Loucy (cell line): ENCODE measurements around the gene GBX2.

Experiments used
- H2AFZ ChIP-seq: fragments of 200-600 bp; sonication (generic); 2 replicates; pipeline ENCODE4 v1.6.0; 2016; ENCODE audit warnings: antibody characterized with exemption, mild to moderate bottlenecking, low read length, moderate library complexity
- H3F3A ChIP-seq: fragments of 200-600 bp; 2 replicates; pipeline ENCODE4 v1.6.0; 2016; ENCODE audit warnings: antibody characterized with exemption, low read depth, mild to moderate bottlenecking
- H3K27me3 ChIP-seq: fragments of 200-600 bp; sonication (generic); 2 replicates; pipeline ENCODE4 v1.6.1; 2014; ENCODE audit warnings: low read length, mild to moderate bottlenecking; ENCODE audit not compliant: insufficient read depth, poor library complexity, severe bottlenecking
- H3K36me3 ChIP-seq: fragments of 200-600 bp; sonication (generic); 2 replicates; pipeline ENCODE4 v1.6.1; 2016; ENCODE audit warnings: low read length; ENCODE audit not compliant: insufficient read depth
- H3K4me1 ChIP-seq: fragments of 200-600 bp; sonication (generic); 2 replicates; pipeline ENCODE4 v1.5.1; 2014; ENCODE audit warnings: low read length, mild to moderate bottlenecking; ENCODE audit not compliant: insufficient read depth, poor library complexity, severe bottlenecking
- H3K4me2 ChIP-seq: fragments of 200-600 bp; sonication (generic); 2 replicates; pipeline ENCODE4 v1.6.0; 2014; ENCODE audit warnings: antibody characterized with exemption, low read length, low read depth, mild to moderate bottlenecking; ENCODE audit not compliant: poor library complexity, severe bottlenecking
- H3K4me3 ChIP-seq: fragments of 200-600 bp; sonication (generic); 2 replicates; pipeline ENCODE4 v1.5.1; 2014; ENCODE audit warnings: low read length, mild to moderate bottlenecking, mixed read lengths; ENCODE audit not compliant: poor library complexity, severe bottlenecking
- H3K79me2 ChIP-seq: fragments of 200-600 bp; sonication (generic); 2 replicates; pipeline ENCODE4 v1.6.1; 2014; ENCODE audit warnings: low read length; ENCODE audit not compliant: insufficient read depth
- H3K9ac ChIP-seq: fragments of 200-600 bp; sonication (generic); 2 replicates; pipeline ENCODE4 v1.6.0; 2014; ENCODE audit warnings: mild to moderate bottlenecking, low read depth, low read length, moderate library complexity; ENCODE audit not compliant: poor library complexity, severe bottlenecking
- H3K9me2 ChIP-seq: fragments of 200-600 bp; sonication (generic); replicated peaks from 2 replicates; pipeline ENCODE4 v1.6.1; 2016; ENCODE audit warnings: low read depth, low read length, mixed read lengths
- H3K9me3 ChIP-seq: fragments of 200-600 bp; sonication (generic); 2 replicates; pipeline ENCODE4 v1.6.1; 2014; ENCODE audit warnings: mild to moderate bottlenecking, antibody characterized with exemption, low read length, low read depth; ENCODE audit not compliant: insufficient read depth
- H4K20me1 ChIP-seq: fragments of 200-600 bp; sonication (generic); 2 replicates; pipeline ENCODE4 v1.6.0; 2014; ENCODE audit warnings: antibody characterized with exemption, low read length, mild to moderate bottlenecking; ENCODE audit not compliant: insufficient read depth, poor library complexity, severe bottlenecking
- EZH2phosphoT487 ChIP-seq: fragments of 200-600 bp; IDR thresholded peaks from 2 replicates; pipeline ENCODE4 v1.6.1; 2018; ENCODE audit warnings: antibody characterized with exemption, mild to moderate bottlenecking, moderate library complexity, borderline replicate concordance
- TF ChIP-seq, protein P1 (sequence below): fragments of 200-600 bp; sonication (generic); conservative IDR thresholded peaks from 2 replicates; pipeline ENCODE4 v1.5.1; 2014; ENCODE audit warnings: mild to moderate bottlenecking, antibody characterized with exemption, low read length

GBX2 gene

DNA sequence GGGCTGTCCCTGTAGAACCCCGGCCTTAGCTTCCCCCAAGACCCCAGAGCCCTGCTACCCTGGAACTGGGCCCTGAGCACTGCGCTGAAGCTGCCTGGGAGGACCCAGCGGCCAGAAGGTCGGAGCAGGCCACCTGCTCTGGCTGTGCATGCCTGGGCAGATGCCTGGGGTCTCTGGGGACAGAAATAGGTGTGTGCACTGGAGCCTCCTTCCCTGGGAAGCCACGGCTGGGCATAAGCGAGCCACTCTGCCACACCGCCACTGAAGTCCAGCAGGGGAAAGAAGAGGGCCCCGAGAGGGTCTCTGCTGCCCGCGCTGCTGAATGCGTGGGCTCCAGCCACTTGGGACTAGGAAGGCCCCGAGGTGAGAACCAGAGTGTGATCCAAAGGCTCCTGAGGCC, 6.7 kb downstream of the GBX2 start:
- Histone ChIP-seq H3K27me3 (no peaks in the 10 kb centered on the region), H4K20me1 (no peaks in the 10 kb centered on the region), H3K4me1 (no peaks in the 10 kb centered on the region), H3F3A (no peaks in the 10 kb centered on the region), H3K36me3 (no peaks in the 10 kb centered on the region), H3K79me2 (no peaks in the 10 kb centered on the region), H3K9me2 (no peaks in the 10 kb centered on the region), H3K4me2 (no peak overlapping the region), H2AFZ (no peak overlapping the region), H3K9ac (no peak overlapping the region), H3K9me3 (no peaks in the 10 kb centered on the region), H3K4me3 (no peak overlapping the region)
- no peak for TF ChIP-seq EZH2phosphoT487
- TF ChIP-seq, protein P1, sequence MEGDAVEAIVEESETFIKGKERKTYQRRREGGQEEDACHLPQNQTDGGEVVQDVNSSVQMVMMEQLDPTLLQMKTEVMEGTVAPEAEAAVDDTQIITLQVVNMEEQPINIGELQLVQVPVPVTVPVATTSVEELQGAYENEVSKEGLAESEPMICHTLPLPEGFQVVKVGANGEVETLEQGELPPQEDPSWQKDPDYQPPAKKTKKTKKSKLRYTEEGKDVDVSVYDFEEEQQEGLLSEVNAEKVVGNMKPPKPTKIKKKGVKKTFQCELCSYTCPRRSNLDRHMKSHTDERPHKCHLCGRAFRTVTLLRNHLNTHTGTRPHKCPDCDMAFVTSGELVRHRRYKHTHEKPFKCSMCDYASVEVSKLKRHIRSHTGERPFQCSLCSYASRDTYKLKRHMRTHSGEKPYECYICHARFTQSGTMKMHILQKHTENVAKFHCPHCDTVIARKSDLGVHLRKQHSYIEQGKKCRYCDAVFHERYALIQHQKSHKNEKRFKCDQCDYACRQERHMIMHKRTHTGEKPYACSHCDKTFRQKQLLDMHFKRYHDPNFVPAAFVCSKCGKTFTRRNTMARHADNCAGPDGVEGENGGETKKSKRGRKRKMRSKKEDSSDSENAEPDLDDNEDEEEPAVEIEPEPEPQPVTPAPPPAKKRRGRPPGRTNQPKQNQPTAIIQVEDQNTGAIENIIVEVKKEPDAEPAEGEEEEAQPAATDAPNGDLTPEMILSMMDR, result no peak

DNA sequence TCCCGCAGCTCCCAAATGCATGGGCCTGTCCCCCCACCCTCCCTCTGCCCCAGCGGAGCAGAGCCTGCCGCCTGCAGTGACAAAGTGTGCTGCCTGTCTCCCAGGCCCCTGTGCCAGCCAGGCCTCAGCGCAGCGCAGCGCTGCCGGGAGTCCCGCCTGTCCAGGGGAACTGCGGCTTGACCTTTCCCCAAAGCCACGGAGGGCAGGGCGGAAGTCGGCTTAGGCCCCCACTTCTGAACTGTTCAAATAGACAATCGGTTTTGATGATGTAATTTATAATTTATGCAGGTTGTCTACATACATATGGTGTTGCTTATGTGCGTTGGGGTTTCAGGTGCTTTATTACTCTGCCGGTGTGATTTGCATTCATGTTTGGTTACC, 7.1 kb downstream of the GBX2 start:
- Histone ChIP-seq H3K79me2 (no peaks in the 10 kb centered on the region), H3K9me3 (no peaks in the 10 kb centered on the region), H3K4me3 (no peak overlapping the region), H4K20me1 (no peaks in the 10 kb centered on the region), H2AFZ (no peak overlapping the region), H3K4me2 (no peak overlapping the region), H3K9ac (no peak overlapping the region), H3K27me3 (no peaks in the 10 kb centered on the region), H3K9me2 (no peaks in the 10 kb centered on the region), H3F3A (no peaks in the 10 kb centered on the region), H3K36me3 (no peaks in the 10 kb centered on the region), H3K4me1 (no peaks in the 10 kb centered on the region)
- no peak for TF ChIP-seq EZH2phosphoT487
- TF ChIP-seq, protein P1, result no peak

DNA sequence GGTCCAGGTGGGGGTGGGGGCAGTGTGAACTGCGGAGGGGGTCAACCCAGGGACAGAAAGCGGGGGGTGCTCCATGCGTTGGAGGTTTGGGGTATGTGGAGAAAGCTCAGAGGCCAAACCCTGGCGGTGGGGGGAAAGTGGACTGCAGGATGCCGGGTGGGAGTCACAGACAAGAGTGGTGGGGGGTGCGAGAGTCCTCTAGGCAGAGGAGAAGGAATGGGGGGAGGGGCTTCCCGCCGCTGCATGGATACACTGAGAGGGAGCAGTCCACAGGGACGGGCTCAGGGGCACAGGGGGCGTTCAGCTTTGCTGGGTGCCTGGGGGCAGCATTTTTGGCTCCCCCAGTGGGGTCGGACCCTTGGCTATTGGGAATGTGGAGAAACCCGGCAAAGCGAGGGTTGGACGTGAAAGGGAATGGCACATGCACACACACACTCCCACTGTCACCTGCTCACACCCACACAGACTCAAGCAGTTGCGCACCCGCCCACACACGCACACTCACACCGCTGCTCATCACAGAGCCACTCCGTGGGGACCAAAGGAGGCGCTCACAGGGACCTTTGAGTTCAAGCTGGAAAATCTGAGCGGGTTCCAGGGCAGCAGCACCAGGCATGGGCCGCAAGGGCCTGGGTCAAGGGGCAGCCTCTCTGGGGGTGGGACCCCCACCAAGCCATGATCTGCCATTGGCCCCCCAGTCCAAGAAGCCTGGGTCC, 7.7 kb downstream of the GBX2 start:
- Histone ChIP-seq H3K79me2 (no peaks in the 10 kb centered on the region), H3F3A (no peaks in the 10 kb centered on the region), H2AFZ (no peak overlapping the region), H3K9me2 (no peaks in the 10 kb centered on the region), H3K9ac (no peak overlapping the region), H3K9me3 (no peaks in the 10 kb centered on the region), H4K20me1 (no peaks in the 10 kb centered on the region), H3K4me2 (no peak overlapping the region), H3K4me3 (no peak overlapping the region), H3K27me3 (no peaks in the 10 kb centered on the region), H3K36me3 (no peaks in the 10 kb centered on the region), H3K4me1 (no peaks in the 10 kb centered on the region)
- TF ChIP-seq EZH2phosphoT487, result no peak
- TF ChIP-seq, protein P1, result no peak
